GM19240 (cell line): ENCODE results near the gene METTL17.
"Not testable (repeated sequence)": the region's sequence is repeated elsewhere in the genome, so short reads cannot be mapped to it uniquely, and the experiment has no call there.

Source experiments
- DNase-seq: peaks from one replicate; pipeline ENCODE4 v3.0.0; 2011; ENCODE audit warnings: low spot score; ENCODE audit not compliant: insufficient read length

The METTL17 gene

DNA sequence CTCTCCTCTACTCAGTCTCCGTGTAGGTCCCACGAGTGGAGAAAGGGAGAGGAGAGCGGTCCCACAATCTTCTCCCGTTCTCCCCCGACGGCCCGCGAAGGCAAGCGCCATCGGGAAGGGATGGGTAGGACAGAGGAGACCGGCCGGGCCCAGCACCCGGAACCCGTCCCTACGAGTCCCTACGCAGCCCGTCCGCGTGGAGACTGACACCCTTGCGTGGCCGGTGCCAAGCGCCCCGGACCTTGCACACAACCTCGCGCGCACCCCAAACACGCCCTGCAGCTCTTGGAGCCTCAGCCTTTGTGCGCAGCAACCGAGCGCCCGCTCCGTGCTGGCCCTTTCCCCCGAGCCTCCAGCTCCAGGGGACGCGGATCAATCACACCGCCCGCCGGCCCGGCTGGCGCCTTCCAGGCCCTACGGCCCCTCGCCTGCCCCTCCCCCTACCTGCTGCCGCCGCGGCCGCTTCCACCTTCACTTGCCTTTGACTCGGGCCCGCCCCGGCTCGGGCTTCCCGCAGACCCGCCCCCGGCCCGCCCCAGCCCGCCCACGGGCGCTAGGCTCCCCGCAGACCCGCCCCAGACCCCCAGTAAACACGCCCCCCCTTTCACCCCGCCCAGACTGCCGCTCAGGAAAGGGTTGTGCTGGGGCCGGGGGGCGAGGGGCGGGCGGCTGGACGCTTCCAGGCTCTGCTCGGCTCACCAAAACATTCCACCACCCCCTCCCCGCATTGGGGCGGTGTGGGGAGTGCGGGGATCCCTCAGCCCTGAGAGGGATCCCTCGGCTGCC, 35.0 kb downstream of the METTL17 start, which contains the start of gene NDRG2:
Gene NDRG2, minus strand, starts transcription at position 477 of the 786 bp plus-strand sequence. CDS start 1,746 bp downstream, outside the sequence.
- no peak for DNase-seq

DNA sequence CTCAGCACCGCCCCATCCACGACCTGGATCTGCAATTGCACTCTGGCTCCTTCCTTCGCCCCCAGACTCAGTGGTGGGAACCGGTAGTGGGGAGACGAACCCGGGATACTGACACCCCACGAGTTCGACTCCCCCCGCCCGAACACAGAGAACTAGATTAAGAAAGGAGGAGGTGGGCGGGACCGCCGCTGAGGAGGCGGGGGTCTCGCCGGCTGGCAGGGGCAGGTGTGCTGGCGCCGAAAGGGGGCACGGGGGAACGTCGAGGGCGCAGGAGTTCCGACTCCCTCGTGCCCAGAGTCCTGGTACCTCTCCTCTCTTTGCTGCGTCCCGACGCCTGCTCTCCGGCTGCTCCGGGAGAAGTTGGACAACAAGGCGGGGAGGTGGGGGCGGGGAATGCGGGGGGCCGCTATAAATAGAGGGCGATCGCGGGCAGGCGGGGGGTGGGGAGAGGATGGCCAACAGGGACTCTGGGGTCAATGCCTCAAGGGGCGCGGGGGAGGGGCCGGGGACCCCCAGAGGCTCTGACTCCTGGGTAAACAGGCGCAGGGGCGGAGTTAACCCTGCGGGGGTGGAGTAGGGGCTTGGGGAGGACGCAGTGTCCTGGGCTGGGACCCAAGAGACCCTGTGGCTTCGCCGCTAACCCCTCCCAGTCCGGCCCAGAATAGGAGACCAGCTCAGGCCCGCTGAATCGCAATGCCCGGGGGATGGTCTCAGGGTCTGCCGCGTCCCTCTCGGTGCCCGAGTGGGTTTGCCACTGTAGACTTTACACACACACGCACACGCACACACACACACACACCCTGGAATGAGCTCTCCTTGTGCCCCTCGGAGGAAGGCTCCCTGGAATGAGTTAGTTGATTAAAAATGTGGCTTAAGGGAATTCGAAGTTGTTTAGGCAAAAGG, 35.8 kb downstream of the METTL17 start:
- DNase-seq = no peak

DNA sequence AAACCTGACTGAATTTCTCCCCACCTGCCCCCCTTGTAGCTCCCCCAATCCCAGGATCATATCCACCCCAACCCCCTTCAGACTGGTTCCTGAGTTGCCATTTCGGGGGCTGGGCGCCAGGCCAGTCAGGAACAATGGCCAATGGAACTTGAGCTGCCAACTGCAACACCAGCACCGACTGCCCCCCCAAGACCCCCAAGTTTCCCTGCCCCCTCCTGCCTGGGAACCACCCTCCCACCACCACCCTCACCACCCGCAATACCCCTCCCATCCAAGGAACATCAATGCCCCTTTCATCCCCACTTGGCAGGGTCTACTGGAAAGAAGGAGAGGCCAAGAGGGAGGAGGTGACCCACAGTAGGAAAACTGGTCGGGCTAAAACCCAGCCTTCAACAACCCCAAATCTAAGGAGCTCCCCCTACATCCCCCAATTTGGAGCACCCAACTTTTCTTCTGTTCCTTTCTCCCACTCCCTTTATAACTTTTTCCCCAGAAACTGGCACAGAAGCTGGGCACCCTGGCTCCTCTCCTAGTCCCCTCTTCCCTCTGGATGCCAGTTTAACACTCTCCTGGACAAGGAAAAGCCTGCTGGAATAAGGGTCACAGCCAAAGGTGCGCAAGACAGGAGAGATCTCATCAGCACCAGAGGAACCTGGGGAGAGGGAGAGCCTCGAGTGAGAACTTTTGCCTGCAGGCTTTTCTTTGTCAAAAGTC, 36.7 kb downstream of the METTL17 start:
- DNase-seq = no peak

DNA sequence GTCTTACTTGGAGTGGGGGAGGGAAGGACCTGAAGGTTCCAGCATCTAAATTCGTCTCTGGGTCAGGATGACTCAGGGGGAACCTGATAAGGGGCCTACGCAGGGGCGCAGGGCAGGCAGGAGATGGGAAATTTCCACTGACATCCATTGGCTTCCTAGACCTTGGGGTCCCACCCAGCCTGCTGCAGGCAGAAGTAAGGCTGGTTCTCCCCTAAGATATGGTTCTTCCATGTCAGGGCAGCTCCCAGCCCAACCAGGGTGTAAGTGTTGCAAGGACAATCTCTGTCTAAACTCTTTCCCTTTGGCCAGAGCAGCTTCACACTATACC, 37.2 kb downstream of the METTL17 start:
- no peak for DNase-seq

DNA sequence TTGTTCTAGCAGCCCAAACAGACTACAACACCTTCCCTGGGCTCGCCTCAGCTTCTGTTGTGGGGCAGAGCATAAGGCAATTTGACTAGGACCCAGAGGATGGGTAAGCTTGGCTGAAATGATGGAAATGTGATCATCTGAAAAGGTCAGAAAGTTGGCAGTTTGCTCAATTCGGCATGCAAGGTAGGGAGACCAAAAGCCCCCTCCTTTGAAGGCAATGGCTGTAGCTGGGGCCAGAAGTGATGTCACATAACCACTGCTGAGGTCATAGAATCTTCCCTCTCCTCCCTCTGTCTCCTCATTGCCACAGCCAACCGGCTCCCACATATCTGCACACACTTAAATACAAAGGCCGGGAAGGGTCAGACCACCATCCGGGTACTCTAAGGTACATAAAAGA, 40.1 kb downstream of the METTL17 start, which contains the start of gene TPPP2:
Gene TPPP2, plus strand, starts transcription at position 301 of the 400 bp plus-strand sequence. CDS start 365 bp downstream, outside the sequence.
- no peak for DNase-seq

DNA sequence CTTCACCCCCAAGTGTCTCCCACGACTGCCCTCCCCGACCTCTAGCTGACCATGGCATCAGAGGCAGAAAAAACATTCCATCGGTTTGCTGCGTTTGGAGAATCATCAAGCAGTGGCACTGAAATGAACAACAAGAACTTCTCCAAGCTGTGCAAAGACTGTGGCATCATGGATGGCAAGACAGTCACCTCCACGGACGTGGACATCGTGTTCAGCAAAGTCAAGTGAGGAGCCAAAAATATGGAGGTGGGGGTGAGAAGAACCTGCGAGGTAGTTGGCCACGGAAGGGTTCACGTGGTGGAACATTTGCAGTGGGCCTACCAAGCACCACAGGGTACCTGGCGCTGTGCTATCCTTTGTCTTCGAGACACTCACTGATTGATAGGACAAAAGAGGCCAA, 40.8 kb downstream of the METTL17 start:
- no peak for DNase-seq

DNA sequence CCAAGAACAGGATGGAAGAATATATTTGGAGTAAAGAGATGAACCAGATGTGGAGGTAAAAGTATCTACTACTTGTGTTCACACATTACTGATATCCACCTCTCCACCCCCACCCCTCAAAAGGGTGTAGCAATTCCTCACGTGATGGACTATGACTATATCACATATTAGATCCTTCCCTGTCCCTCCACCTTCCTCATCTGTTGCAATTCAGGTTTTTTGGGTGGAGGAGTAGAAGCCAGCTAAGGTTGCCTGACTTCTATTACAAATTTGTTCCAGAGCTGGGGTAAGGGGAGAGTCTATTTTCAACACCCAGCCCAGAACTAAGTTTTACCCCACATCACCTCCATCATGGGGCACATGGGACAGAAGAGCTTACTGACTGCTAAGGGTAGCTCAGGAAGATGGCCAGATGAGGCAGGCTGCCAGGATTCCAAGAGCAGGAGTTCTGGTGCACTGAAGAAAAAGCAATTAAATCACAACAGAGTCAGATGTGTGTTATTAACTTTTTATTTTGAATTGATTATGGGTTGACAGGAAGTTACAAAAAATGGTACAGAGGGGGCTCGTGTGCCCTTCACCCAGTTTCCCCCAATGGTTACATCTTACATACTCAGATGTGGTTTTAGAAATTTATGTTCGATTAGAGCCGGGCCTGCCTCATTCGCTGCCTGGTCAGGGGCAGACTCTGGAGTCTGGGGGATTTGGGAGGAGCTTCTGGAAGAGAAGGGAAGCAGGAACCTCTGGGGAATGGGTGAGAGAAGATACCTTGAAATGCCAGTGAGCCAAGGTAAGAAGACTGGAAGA, 42.7 kb downstream of the METTL17 start:
- no peak for DNase-seq

DNA sequence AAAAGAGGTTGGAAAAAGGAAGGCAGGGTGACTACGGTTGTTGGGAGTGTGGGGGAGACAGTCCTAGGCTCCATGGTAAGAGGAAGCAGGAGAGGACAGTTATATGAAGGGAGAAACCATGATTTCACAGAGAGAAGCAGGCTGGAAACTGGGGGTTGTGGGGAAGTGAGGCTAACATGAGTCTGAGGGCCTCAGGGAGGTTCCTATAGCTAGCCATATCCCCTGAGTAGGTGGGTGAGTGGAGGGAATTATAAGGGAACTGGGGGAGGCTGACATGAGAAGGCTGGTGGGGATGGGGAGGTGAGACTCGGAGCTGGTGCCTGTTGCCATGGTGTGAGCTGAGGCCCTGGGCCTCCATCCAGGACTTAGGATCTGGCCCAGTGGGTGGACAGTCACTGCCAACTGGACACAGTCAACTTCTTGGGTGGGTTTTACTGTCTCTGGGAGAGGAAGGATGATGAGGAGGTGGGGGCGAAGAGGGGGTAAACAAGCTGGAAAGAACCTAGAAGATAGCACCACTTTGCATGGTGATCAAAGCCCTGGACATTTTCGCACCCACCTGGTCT, 43.4 kb downstream of the METTL17 start:
- no peak for DNase-seq

DNA sequence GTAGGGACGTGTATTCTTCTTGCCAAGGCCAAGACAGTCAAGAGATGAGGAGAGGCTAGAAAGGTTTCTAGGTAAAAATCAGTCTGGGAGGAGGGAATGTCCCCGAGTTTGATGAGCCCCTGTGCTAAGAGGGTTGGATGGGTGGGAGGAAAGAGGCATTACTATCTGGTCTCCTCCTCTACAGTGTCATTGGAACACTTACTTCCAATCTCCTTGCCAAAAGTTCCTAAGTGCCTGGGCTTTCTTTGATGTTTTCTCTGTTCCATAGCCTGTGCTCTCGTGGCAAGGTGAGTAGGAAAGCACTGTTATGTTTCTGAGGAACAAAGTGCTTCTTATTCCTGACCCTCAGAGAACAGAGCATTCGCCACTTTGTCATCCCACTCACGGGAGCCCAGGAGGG, 44.9 kb downstream of the METTL17 start, which contains the start of gene RNASE13:
Gene RNASE13, minus strand, starts transcription at position 101 of the 400 bp plus-strand sequence. CDS start 519 bp downstream, outside the sequence.
- no peak for DNase-seq

DNA sequence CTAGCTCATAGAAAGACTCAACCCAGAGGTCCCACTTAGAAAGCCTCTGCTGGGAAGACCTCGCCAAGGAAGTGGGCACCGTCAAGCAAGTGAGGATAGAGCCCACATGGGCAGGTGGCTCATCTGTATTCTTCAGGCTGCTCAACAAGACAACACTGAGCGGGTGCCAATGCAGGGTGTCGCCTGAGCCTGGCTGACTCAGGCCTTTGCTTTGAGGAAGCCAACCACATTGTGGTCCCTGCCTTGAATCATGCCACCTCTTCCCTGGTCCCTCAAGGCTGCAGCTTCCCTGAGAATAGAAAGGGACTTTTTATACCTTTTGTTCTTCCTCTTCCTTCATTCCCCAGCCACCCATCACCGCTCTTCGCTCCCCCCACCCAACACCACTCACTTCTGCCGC, 47.0 kb downstream of the METTL17 start:
- DNase-seq = no peak

DNA sequence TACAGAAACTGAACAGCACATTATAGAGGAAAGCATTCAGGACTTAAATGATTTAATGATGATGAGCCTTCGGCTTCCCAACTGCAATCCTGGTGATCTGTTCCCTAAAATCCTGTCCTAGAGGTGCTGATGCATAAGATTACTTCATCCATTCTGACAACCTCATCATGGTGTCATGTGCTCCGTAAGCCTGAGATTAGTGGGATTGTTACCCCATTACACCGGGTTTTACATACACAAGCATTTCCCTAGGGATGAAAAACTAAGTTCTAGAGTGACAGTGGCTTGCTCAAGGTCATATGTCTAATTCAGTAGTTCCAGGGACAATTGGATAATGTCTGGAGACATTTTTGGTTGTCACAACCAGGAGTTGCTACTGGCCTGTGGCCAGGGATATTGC, 47.4 kb downstream of the METTL17 start:
- DNase-seq = no peak

DNA sequence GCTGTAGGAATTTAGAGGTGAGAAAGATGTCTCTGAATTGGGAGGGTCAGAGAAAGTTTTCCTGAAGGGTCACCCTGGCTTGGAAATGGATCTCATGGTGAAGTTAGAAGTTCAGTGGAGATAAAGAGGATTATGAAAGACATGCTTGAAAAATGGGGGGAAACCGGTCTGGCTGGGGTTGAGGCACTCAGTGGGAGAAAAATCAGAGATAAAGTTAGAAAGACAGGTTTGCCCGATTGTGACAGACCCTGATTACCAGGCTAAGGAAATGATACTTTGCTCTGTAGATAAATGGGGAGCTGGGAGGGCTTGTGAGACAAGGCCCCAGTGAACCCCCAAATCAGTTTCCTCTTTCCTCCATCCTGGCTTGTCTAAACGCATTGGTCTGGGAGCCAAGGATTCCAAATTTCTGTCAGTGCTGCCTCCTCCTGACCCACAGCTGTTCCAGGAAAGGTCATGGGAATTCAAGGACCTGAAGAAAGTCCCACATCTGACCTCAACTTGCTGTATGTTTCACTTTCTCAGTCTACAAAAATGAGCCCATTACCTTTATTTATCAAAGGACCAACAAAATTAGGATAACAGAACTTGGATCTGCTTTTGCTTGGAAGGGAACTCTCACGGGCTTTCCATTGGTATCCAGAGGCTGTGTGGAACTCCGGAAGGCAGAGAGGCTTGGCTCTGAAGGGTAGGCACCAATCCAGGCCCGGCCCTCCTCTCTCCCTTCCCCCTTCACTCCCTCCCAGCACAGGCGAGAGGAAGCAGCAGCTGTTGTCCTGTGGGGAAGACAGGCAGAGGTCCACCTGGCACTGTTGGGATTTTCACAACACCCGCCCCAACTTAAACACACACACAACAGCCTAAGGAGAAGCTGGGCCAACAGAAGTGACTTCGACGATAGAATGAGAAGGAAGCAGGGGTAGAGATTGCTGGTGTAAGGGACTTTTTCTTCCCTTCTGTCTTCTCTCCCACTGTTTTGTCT, 49.0 kb downstream of the METTL17 start:
- DNase-seq = no peak

DNA sequence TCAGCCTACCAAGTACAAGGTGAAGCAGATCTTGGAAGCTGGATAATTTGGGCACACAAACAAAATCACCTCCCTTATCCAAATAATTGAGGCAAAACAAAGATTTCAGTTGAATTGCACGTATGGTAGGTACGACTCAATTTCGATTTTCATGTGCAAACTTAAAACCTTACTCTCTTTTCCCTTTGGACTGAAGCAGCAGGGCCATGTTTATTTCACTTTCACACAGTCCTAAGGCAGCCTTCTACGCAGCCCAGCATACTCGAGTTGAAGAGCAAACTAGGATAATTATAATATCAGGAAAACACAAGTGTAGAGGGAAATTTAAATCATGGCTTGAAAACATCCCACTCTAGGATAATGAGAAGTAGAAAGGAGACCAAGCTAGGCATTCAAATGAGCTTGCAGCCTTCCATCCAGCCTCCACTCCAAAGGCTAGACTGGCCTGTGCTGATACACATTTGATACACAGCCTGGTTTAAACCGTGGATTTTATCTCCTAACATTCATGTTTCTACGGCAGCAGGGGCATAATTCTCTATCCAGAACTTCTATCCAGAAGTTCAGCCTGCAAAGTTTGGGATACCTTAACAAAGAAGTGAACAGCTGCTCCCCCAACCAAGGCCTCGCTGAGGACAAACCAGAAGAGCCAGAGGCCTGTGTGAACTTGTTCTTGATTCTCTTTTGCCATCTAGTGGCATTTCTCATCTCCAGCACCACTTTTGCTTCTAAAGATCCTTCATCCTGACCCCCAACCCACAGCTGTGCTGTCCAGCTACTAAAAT, 50.0 kb downstream of the METTL17 start:
- DNase-seq = peak; percentile 23

DNA sequence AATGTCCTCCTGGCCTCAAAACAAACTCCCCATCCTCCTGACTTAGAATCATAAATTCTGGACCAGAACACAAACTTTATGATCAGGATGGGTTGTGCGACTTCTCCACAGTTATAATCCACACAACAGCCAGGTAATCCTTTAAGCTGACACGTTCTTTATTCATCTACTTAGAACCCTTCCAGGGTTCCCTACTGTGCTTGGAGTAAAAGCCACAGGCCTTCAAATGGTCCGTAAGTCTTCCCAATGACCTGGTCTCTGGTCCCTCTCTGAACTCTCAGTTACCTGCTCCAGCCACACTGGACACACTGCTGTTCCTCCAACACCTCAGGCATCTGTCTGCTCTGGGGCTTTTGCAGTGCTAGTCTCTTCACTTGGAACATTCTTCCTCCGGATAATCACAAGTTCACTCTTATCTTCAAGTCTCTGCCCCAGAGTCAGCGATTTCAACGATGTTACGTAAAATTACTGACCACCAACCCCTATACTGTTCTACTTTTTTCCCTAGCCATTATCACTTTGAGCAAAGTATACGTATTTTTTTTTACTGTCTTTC, 50.7 kb downstream of the METTL17 start:
- no peak for DNase-seq

DNA sequence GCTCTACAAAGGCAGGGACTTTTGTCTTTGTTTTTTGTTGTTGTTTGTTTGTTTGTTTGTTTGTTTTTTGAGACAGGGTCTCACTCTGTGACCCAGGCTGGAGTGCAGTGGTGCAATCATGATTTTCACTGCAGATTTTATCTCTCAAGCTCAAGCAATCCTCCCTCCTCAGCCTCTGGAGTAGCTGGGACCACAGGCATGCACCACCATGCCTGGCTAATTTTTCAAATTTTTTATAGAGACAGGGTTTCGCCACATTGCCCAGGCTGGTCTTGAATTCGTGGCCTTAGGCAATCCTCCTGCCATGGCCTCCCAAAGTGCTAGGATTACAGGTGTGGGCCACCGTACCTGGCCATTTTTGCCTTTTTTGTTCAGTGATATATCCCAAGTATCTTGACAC, 51.2 kb downstream of the METTL17 start:
- DNase-seq = not testable (repeated sequence)

DNA sequence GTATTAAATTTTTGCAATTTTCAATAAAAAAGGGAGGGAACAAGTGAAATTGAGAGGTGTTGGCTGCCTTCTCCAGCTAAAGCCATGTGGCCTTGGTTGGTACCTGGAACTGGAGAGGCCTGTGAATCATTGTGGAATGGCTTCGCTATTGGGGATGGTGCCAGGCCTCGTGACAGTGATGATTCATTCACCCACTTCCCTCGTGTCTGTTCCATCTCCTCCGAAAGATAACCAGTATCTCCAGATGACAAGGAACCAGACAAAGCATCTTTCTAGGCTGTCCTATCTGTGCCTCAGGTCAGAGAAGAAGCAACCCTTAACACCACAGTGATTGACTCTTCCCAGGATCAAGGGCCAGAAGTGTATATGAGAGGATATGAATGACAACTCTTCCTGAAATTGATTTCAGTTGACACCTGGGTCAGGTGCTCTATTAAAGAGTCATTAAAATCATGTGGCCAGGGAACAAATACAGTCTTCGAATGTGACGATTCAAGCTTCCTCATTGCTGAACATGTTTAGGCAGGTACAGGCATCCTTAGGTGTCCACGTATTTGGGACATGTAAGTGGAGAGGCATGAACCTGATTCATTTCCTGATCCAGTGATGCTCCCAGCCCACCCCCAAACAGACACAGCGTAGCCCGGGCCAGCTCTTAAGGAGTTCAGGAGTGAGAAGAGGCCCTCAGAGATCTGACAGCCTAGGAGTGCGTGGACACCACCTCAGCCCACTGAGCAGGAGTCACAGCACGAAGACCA, 52.1 kb downstream of the METTL17 start, which contains the start of gene RNASE7:
Gene RNASE7, plus strand, starts transcription at position 687 of the 758 bp plus-strand sequence. CDS start 631 bp downstream, outside the sequence.
- DNase-seq = no peak

DNA sequence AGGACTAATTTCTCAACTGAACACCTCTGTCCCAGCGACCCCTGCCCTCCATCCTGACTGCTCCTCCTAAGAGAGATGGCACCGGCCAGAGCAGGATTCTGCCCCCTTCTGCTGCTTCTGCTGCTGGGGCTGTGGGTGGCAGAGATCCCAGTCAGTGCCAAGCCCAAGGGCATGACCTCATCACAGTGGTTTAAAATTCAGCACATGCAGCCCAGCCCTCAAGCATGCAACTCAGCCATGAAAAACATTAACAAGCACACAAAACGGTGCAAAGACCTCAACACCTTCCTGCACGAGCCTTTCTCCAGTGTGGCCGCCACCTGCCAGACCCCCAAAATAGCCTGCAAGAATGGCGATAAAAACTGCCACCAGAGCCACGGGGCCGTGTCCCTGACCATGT, 53.1 kb downstream of the METTL17 start:
- no peak for DNase-seq
